K562 (cell line): ENCODE results near the gene USP11. TPM values are rescaled to one million over a fixed set of nuclear protein-coding genes. Genes with fewer than 3 reads are reported as not detected.

Experiments used
- DIDO1 ChIP-seq: fragments of 450-650 bp; IDR thresholded peaks from 2 replicates; pipeline ENCODE4 v1.6.1; 2016; ENCODE audit warnings: low read depth, missing biosample characterization, missing genetic modification characterization
- DPF2 ChIP-seq: fragments of 450-650 bp; IDR thresholded peaks from 2 replicates; pipeline ENCODE4 v1.6.1; 2016
- FOS ChIP-seq: IDR thresholded peaks from 3 replicates; pipeline ENCODE4 v1.6.1; 2011; ENCODE audit not compliant: insufficient read length; ENCODE audit errors: extremely low read depth
- HMG20A ChIP-seq: fragments of 450-650 bp; formaldehyde crosslinking; conservative IDR thresholded peaks from 2 replicates; pipeline ENCODE4 v1.4.0; 2020; ENCODE audit warnings: mild to moderate bottlenecking, mixed read lengths
- MYNN ChIP-seq, 2 experiments: sonication (generic); formaldehyde crosslinking in 1 of 2; IDR thresholded peaks; 2 replicates each; pipeline versions ENCODE4 v1.5.0 to v1.6.1; 2016 to 2020; ENCODE audit warnings: antibody characterized with exemption in 1 of 2, missing genetic modification reagents in 1 of 2
- PURB ChIP-seq: sonication (generic); formaldehyde crosslinking; IDR thresholded peaks from 2 replicates; pipeline ENCODE4 v1.9.0; 2021; ENCODE audit warnings: low read depth, mild to moderate bottlenecking, missing genetic modification reagents
- SP2 ChIP-seq: IDR thresholded peaks from 2 replicates; pipeline ENCODE4 v1.6.1; 2011; ENCODE audit warnings: mild to moderate bottlenecking, low read depth, low read length, moderate library complexity; ENCODE audit not compliant: poor library complexity, severe bottlenecking; ENCODE audit errors: extremely low read depth
- TCF7L2 ChIP-seq: fragments of 150-350 bp; IDR thresholded peaks from 2 replicates; pipeline ENCODE4 v1.6.1; 2016; ENCODE audit warnings: low read depth, mild to moderate bottlenecking, low read length, moderate library complexity
- TSHZ1 ChIP-seq: fragments of 250-450 bp; sonication (Bioruptor Pico); IDR thresholded peaks from 2 replicates; pipeline ENCODE4 v1.4.0; 2020; ENCODE audit warnings: mild to moderate bottlenecking, moderate library complexity
- ZFP36 ChIP-seq: fragments of 150-350 bp; IDR thresholded peaks from 2 replicates; pipeline ENCODE4 v1.6.1; 2018; ENCODE audit warnings: low read length, low read depth; ENCODE audit not compliant: partially characterized antibody
- ZNF239 ChIP-seq: fragments of 250-450 bp; sonication (Bioruptor Pico); IDR thresholded peaks from 2 replicates; pipeline ENCODE4 v1.4.0; 2020; ENCODE audit warnings: mild to moderate bottlenecking
- ZNF274 ChIP-seq: IDR thresholded peaks from 2 replicates; pipeline ENCODE4 v1.6.1; 2011; ENCODE audit warnings: low read depth, mild to moderate bottlenecking, low read length, moderate library complexity, borderline replicate concordance
- polyA plus RNA-seq, 8 experiments: library from polyadenylated mRNA; depleted of rRNA in 4 of 8; stranded (reverse) in 5 of 8; unstranded in 3 of 8; fragments of >200 nt; fragmentation: Nextera tagmentation in 2 of 8; fragmentation: Illumina TruSeq in 1 of 8; extraction: Ambion mirVana in 2 of 8; extraction: Trizol in 1 of 8; gene quantifications; 2 replicates each; pipeline versions ENCODE4 v1.2.1 to v1.2.3, GENCODE V29; 2011 to 2014; ENCODE audit warnings: inconsistent platforms in 1 of 8, missing spikeins in 1 of 8
- total RNA-seq, 7 experiments: library from RNA; depleted of rRNA in 6 of 7; stranded (reverse); fragments of >200 nt in 6 of 7; fragmentation: Illumina TruSeq in 2 of 7; extraction: Trizol in 2 of 7; gene quantifications; 2 replicates each; pipeline versions ENCODE4 v1.2.1 to v1.2.3, GENCODE V29; 2011 to 2021; ENCODE audit warnings: low replicate concordance in 1 of 7
- TF ChIP-seq, protein P1 (sequence below), 2 experiments: fragments of 450-650 bp; IDR thresholded peaks; 2 replicates each; pipeline ENCODE4 v1.6.1; 2018; ENCODE audit warnings: mild to moderate bottlenecking in 2 of 2, low read depth in 1 of 2; ENCODE audit not compliant: partially characterized antibody in 2 of 2
- TF ChIP-seq, protein P2 (sequence below): fragments of 450-650 bp; formaldehyde crosslinking; IDR thresholded peaks from 2 replicates; pipeline ENCODE4 v1.4.0; 2022; ENCODE audit warnings: mild to moderate bottlenecking, moderate library complexity
- TF ChIP-seq, protein P3 (sequence below): fragments of 450-650 bp; formaldehyde crosslinking; IDR thresholded peaks from 2 replicates; pipeline ENCODE4 v1.4.0; 2020; ENCODE audit warnings: mild to moderate bottlenecking, mixed read lengths

Gene USP11
- total and polyA plus RNA-seq, 9 of the 15 experiments (the other 6 are each of a cell fraction or from before 2014, with no cell fraction given): 2.5 to 29.0 (median 11.7) TPM

DNA sequence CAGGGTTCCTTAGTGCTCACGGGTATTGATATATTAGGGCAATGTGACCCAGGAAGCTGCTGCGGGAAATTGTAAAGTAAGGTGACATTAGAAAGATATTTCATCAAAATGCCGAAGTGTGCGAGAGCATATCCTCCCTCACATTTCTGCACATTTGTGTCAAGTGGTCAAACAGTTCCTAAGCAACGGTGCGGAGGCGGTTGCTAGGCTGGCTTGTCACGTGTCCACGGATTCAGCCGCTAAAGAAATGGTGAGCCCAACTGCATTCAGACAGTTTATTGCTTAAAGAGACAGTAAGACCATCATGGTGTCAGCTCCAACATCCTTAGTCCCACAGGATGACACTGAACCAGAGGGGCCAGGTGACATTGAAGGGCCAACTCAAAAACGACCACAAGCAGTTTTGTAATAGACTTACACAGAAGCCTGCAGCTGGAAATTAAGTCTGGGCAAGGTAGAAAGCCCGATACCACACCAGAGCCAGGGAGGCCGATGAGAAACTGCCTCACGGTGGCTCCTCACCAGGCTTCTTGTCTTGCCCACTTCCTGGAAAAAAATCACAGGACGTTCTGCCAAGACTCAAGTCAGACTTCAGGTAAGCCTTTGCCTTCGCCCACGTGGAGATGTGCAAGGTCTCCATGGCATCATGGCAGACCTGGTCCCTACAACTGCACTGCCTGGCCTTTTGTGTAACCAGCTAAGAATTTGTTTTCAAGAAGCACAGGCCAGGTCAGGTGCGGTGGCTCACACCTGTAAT lies 50.4 kb downstream of the USP11 start (continued):
- TF ChIP-seq, protein P1, sequence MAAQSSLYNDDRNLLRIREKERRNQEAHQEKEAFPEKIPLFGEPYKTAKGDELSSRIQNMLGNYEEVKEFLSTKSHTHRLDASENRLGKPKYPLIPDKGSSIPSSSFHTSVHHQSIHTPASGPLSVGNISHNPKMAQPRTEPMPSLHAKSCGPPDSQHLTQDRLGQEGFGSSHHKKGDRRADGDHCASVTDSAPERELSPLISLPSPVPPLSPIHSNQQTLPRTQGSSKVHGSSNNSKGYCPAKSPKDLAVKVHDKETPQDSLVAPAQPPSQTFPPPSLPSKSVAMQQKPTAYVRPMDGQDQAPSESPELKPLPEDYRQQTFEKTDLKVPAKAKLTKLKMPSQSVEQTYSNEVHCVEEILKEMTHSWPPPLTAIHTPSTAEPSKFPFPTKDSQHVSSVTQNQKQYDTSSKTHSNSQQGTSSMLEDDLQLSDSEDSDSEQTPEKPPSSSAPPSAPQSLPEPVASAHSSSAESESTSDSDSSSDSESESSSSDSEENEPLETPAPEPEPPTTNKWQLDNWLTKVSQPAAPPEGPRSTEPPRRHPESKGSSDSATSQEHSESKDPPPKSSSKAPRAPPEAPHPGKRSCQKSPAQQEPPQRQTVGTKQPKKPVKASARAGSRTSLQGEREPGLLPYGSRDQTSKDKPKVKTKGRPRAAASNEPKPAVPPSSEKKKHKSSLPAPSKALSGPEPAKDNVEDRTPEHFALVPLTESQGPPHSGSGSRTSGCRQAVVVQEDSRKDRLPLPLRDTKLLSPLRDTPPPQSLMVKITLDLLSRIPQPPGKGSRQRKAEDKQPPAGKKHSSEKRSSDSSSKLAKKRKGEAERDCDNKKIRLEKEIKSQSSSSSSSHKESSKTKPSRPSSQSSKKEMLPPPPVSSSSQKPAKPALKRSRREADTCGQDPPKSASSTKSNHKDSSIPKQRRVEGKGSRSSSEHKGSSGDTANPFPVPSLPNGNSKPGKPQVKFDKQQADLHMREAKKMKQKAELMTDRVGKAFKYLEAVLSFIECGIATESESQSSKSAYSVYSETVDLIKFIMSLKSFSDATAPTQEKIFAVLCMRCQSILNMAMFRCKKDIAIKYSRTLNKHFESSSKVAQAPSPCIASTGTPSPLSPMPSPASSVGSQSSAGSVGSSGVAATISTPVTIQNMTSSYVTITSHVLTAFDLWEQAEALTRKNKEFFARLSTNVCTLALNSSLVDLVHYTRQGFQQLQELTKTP (IDR thresholded peaks at IDR 0.05; ENCODE audit: low read depth in 1 of 2, partially characterized antibody in 2 of 2): no peak
- no peak for TF ChIP-seq ZNF239 (CRISPR knock-in tag)
- TF ChIP-seq, protein P2, sequence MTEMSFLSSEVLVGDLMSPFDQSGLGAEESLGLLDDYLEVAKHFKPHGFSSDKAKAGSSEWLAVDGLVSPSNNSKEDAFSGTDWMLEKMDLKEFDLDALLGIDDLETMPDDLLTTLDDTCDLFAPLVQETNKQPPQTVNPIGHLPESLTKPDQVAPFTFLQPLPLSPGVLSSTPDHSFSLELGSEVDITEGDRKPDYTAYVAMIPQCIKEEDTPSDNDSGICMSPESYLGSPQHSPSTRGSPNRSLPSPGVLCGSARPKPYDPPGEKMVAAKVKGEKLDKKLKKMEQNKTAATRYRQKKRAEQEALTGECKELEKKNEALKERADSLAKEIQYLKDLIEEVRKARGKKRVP: no peak
- TF ChIP-seq, protein P3, sequence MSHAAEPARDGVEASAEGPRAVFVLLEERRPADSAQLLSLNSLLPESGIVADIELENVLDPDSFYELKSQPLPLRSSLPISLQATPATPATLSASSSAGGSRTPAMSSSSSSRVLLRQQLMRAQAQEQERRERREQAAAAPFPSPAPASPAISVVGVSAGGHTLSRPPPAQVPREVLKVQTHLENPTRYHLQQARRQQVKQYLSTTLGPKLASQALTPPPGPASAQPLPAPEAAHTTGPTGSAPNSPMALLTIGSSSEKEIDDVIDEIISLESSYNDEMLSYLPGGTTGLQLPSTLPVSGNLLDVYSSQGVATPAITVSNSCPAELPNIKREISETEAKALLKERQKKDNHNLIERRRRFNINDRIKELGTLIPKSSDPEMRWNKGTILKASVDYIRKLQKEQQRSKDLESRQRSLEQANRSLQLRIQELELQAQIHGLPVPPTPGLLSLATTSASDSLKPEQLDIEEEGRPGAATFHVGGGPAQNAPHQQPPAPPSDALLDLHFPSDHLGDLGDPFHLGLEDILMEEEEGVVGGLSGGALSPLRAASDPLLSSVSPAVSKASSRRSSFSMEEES (CRISPR knock-in tag): no peak
- no peak for TF ChIP-seq ZFP36
- no peak for TF ChIP-seq FOS
- TF ChIP-seq MYNN (IDR thresholded peaks at IDR 0.05): no peak
- no peak for TF ChIP-seq MYNN (CRISPR knock-in tag; IDR thresholded peaks at IDR 0.05)
- no peak for TF ChIP-seq DPF2
- TF ChIP-seq TCF7L2: no peak
- no peak for TF ChIP-seq HMG20A (CRISPR knock-in tag)
- no peak for TF ChIP-seq PURB (CRISPR knock-in tag)
- TF ChIP-seq TSHZ1: no peak
- TF ChIP-seq DIDO1 (tag): no peak
- no peak for TF ChIP-seq SP2
- no peak for TF ChIP-seq ZNF274
